ENCODE measurements around the gene PRKCZ. TPM values are rescaled to one million over a fixed set of nuclear protein-coding genes. Genes with fewer than 3 reads are reported as not detected.
"Not testable (repeated sequence)": the region's sequence is repeated elsewhere in the genome, so short reads cannot be mapped to it uniquely, and the experiment has no call there.

Gene PRKCZ
- total RNA-seq, 4 donors from 2014 or later: 0.29 to 8.8 (median 3.9) TPM

DNA sequence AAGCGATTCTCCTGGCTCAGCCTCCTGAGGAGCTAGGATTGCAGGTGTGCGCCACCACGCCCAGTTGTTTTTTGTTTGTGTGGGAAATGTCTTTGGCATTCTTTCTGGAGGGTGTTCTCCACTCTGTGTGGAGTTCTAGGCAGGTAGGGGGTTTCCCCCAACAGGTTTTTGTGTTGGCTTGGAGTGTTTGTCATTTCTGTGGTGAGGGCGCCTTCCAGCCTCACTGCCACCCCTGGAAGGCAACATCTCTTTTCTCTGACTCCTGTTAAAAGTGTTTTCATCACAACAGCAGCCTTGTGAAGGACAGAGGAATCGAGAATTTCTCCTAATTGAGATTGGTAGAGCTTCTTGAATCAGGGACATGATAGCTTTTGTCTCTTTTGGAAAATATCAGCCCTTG, 69.7 kb downstream of the PRKCZ start:
- no peaks in the 10 kb centered on the region for H3K4me1 ChIP-seq
- H3K27me3 ChIP-seq: no peaks in the 10 kb centered on the region
- H3K9me3 ChIP-seq: no peaks in the 10 kb centered on the region
- no peak overlapping the region for H3K27ac ChIP-seq
- no peak for DNase-seq
- H3K4me3 ChIP-seq: no peak overlapping the region
- intact Hi-C loops (cut with DNase I; ENCODE audit: low total_unique reads): no loop called here
- H3K36me3 ChIP-seq: no peaks in the 10 kb centered on the region
- TF ChIP-seq, protein P1, sequence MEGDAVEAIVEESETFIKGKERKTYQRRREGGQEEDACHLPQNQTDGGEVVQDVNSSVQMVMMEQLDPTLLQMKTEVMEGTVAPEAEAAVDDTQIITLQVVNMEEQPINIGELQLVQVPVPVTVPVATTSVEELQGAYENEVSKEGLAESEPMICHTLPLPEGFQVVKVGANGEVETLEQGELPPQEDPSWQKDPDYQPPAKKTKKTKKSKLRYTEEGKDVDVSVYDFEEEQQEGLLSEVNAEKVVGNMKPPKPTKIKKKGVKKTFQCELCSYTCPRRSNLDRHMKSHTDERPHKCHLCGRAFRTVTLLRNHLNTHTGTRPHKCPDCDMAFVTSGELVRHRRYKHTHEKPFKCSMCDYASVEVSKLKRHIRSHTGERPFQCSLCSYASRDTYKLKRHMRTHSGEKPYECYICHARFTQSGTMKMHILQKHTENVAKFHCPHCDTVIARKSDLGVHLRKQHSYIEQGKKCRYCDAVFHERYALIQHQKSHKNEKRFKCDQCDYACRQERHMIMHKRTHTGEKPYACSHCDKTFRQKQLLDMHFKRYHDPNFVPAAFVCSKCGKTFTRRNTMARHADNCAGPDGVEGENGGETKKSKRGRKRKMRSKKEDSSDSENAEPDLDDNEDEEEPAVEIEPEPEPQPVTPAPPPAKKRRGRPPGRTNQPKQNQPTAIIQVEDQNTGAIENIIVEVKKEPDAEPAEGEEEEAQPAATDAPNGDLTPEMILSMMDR (IDR thresholded peaks at IDR 0.05): no peak
- TF ChIP-seq POLR2A (IDR thresholded peaks at IDR 0.05): no peak

DNA sequence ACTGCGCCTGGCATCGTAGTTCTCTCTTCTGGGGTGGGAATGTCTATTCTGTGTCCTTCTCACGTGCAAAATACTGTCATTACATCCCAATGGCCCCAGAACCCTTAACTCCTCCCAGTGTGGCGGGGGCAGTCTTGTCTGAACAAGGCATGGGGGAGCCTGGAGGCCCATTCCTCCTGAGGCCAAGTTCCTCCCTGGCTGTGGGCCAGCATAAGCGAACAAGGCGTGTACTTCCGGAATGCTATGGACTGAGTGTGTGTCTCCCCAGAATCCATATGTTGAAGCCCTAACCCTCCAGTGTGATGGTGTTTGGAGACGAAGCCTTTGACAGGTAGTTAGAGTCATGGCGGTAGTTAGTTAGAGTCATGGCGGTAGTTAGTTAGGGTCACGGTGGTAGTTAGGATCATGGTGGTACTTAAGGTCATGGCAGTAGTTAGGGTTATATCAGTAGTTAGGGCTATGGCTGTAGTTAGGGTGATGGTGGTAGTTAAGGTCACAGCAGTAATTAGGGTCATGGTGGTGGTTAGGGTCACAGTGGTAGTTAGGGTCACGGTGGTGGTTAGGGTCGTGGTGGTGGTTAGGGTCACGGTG, 71.0 kb downstream of the PRKCZ start:
- Histone ChIP-seq H3K27ac (no peak overlapping the region), H3K4me1 (no peaks in the 10 kb centered on the region), H3K36me3 (no peaks in the 10 kb centered on the region), H3K9me3 (no peaks in the 10 kb centered on the region), H3K4me3 (no peak overlapping the region), H3K27me3 (no peaks in the 10 kb centered on the region)
- TF ChIP-seq, protein P1 (IDR thresholded peaks at IDR 0.05): no peak
- intact Hi-C loops (cut with DNase I; ENCODE audit: low total_unique reads): no loop called here
- no peak for DNase-seq

DNA sequence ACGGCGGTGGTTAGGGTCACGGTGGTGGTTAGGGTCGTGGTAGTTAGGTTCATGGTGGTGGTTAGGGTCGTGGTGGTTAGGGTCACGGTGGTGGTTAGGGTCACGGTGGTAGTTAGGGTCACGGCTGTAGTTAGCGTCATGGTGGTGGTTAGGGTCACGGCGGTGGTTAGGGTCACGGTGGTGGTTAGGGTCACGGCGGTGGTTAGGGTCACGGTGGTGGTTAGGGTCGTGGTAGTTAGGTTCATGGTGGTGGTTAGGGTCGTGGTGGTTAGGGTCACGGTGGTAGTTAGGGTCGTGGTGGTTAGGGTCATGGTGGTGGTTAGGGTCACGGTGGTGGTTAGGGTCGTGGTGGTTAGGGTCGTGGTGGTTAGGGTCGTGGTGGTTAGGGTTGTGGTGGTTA, 71.6 kb downstream of the PRKCZ start:
- H3K4me1 ChIP-seq; H3K9me3 ChIP-seq; DNase-seq; H3K27me3 ChIP-seq; H3K4me3 ChIP-seq; H3K27ac ChIP-seq; intact Hi-C loops (cut with DNase I; ENCODE audit: low total_unique reads); H3K36me3 ChIP-seq: not testable (repeated sequence)

DNA sequence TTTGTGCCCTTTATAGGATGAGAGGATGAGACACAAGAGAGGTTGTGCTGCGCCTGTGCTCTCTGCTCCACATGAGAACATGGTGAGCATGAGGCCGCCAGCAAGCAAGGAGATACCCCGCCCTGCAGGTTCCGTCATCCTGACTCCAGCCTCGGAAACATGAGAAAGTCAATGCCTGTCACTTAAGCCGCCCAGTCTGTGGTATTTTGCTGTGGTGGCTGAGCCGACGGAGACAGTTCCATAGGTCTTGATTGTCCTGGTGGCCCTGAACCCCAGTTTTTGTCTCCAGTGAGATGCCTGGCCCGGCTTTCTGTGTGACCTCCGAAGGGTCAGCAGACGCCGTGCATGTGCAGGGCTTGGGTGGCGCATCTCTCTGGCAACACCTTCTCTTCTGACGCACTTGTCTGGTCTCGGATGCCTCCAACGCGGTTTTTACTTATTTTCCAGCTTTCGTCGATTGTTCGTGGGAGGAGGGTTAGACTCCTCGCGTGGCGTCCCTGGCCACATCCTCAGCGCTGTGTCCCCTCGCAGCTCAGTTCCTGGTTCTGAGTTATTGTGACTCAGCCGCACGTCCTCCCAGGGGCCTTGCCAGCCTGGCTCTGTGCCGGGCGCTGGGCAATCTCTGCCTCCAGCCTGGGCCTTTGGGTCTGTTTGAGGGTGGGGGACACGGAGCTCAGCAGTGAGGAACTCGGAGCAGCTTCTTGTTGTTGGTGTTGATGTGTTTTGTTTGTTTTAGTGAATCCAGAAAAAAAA, 74.4 kb downstream of the PRKCZ start:
- TF ChIP-seq, protein P1 (IDR thresholded peaks at IDR 0.05): no peak
- no peak for TF ChIP-seq POLR2A (IDR thresholded peaks at IDR 0.05)
- Histone ChIP-seq H3K27ac (no peak overlapping the region), H3K4me3 (no peak overlapping the region), H3K4me1 (no peaks in the 10 kb centered on the region), H3K27me3 (no peaks in the 10 kb centered on the region), H3K9me3 (no peaks in the 10 kb centered on the region), H3K36me3 (no peaks in the 10 kb centered on the region)
- intact Hi-C loops (cut with DNase I; ENCODE audit: low total_unique reads): no loop called here
- DNase-seq: no peak

DNA sequence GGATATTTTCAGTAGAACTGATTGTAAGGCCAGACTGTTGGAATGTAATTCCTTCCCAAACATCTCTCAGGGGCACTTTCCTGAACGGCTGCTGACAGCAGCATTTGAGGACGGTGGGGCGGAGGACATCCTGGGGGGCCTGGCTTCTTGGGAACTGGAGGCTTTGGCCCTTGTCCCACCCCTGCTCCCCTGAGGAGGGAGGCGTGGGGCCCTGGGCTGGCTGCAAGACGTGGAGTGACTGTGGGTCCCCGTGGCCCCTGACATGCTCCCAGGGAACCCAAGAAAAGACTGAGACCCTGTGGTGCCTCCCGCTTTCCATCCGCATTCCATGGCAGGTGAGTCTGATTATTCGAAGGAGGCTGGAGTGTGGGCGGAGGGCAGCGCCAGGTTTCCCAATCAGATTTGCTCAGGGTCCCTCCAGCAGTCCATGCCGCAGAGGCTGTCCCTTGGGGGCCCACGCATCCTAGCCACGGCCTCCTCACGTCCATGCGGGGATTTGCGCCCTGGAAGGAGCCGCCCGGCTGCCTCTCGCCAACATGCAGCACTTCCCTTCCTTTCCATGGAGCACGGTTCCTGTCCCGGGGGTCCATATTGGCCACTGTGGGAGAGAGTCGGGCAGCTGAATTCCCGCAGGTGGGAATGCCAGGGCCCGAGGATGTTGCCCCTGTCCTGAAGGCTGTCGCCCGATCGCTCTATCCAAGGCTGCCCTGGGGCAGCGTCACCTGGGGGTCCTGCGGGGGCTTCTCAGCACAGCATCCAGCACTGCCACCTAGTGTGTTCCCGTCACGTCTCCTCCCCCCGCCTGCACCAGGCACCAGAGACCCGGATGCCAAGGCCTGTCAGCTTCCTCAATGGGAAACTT, 75.4 kb downstream of the PRKCZ start:
- H3K4me3 ChIP-seq: no peak overlapping the region
- intact Hi-C loops (cut with DNase I; ENCODE audit: low total_unique reads): no loop called here
- H3K4me1 ChIP-seq: no peaks in the 10 kb centered on the region
- H3K36me3 ChIP-seq: no peaks in the 10 kb centered on the region
- H3K9me3 ChIP-seq: no peaks in the 10 kb centered on the region
- H3K27ac ChIP-seq: no peak overlapping the region
- no peak for DNase-seq
- TF ChIP-seq POLR2A (IDR thresholded peaks at IDR 0.05): no peak
- TF ChIP-seq, protein P1 (IDR thresholded peaks at IDR 0.05): no peak
- H3K27me3 ChIP-seq: no peaks in the 10 kb centered on the region

Measured in uterus (tissue), 4 donors.